ENCODE measurements around the gene RAMP3. TPM values are rescaled to one million over a fixed set of nuclear protein-coding genes. Genes with fewer than 3 reads are reported as not detected.

RAMP3 gene
- polyA plus RNA-seq, 3 donors = not detected

DNA sequence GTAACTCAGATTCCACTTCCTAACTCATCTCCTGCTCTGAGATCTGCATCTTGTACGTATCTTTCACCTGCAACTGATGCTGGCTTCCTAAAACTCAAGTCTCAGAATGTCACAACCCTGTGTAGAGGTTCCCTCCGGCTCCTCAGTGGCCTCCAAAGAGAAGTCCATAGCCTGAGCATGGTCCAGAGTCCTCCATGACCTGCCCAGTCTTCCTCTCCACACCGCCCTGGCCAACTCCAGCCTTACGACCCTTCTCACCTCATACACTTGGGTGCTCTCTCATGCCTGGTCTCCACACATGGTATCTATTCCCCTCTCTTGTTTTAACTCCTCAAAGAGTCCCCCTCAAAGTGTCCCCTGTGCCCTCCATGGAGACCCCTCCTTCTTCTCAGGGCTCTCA is 41.9 kb downstream of the RAMP3 start:
- Histone ChIP-seq H3K9me3 (replicated peaks in 1 of 2; ENCODE audit: control insufficient read depth in 1 of 2, insufficient read depth in 1 of 2, low read length in 2 of 2) (peaks cover 0 to 9% of the 10 kb centered on the region in 2 donors), H3K9ac (ENCODE audit: insufficient read depth, low read length, poor library complexity, severe bottlenecking) (no peak overlapping the region), H4K20me1 (ENCODE audit: insufficient read depth, low read length) (no peaks in the 10 kb centered on the region), H3K4me1 (ENCODE audit: control insufficient read depth in 1 of 2, insufficient read depth in 2 of 2, low read length in 2 of 2) (peaks cover 8 to 10% of the 10 kb centered on the region in 2 donors), H3K79me2 (ENCODE audit: insufficient read depth, low read length) (no peaks in the 10 kb centered on the region), H3K27ac (ENCODE audit: low read depth in 1 of 2, low read length in 2 of 2) (no peak overlapping the region), H3K4me2 (replicated peaks; ENCODE audit: extremely low read depth, low read length, poor library complexity, severe bottlenecking) (no peak overlapping the region), H3K27me3 (ENCODE audit: control insufficient read depth in 2 of 2, insufficient read depth in 2 of 2, low read length in 2 of 2) (no peaks in the 10 kb centered on the region), H3K4me3 (replicated peaks in 1 of 3; ENCODE audit: low read depth in 2 of 3, low read length in 3 of 3) (no peak overlapping the region), H3K36me3 (replicated peaks in 1 of 2; ENCODE audit: control insufficient read depth in 1 of 2, insufficient read depth in 2 of 2, low read length in 2 of 2) (no peaks in the 10 kb centered on the region), H2AFZ (ENCODE audit: insufficient read depth, low read depth, low read length, poor library complexity, severe bottlenecking) (no peak overlapping the region)
- WGBS (ENCODE audit: insufficient coverage) = 90% methylated on average over 4 of the region's 4 CpGs
- Mint-ChIP-seq H3K36me3 (no peaks in the 10 kb centered on the region), H3K9me3 (peaks cover 0 to 10% (median 7%) of the 10 kb centered on the region in 7 donors), H3K4me1 (peaks cover 18% of the 10 kb centered on the region), H3K4me3 (no peak overlapping the region), H3K27ac (peak overlapping the region in 1 of 7 donors; percentile 32), H3K27me3 (ENCODE audit: low read depth in 3 of 3) (peaks cover 12 to 18% (median 13%) of the 10 kb centered on the region in 3 donors)
- intact Hi-C loops (cut with micrococcal nuclease) = no loop called here
- TF ChIP-seq, protein P1, sequence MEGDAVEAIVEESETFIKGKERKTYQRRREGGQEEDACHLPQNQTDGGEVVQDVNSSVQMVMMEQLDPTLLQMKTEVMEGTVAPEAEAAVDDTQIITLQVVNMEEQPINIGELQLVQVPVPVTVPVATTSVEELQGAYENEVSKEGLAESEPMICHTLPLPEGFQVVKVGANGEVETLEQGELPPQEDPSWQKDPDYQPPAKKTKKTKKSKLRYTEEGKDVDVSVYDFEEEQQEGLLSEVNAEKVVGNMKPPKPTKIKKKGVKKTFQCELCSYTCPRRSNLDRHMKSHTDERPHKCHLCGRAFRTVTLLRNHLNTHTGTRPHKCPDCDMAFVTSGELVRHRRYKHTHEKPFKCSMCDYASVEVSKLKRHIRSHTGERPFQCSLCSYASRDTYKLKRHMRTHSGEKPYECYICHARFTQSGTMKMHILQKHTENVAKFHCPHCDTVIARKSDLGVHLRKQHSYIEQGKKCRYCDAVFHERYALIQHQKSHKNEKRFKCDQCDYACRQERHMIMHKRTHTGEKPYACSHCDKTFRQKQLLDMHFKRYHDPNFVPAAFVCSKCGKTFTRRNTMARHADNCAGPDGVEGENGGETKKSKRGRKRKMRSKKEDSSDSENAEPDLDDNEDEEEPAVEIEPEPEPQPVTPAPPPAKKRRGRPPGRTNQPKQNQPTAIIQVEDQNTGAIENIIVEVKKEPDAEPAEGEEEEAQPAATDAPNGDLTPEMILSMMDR (IDR thresholded peaks at IDR 0.05) = no peak
- DNase-seq = no peak

DNA sequence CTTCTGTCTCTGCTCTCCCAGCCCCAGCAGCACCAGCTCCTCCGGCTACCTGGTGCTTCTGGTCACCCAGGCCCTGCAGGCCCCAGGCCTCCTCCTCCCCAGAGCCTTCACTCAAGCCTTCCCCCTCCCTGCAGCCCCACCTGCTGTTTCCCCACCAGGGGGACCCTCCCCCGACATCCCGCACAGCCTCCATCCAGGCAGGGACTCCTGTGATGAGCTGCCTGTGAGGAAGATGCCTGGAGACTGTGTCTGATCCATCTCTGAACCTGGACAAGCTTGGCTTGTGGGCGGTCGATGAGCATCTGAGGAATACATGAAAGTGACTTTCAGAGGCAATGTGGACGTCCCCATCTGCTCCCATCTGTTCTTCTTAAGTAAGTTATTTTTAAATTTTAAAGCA is 45.0 kb downstream of the RAMP3 start:
- H3K4me2 ChIP-seq (replicated peaks; ENCODE audit: extremely low read depth, low read length, poor library complexity, severe bottlenecking) = no peak overlapping the region
- Mint-ChIP-seq H3K36me3 (no peaks in the 10 kb centered on the region), H3K27me3 (ENCODE audit: low read depth in 3 of 3) (peaks cover 7 to 26% (median 22%) of the 10 kb centered on the region in 3 donors), H3K4me3 (no peak overlapping the region), H3K4me1 (peaks cover 27% of the 10 kb centered on the region), H3K9me3 (peaks cover 0 to 4% (median 0%) of the 10 kb centered on the region in 7 donors), H3K27ac (no peak overlapping the region)
- TF ChIP-seq, protein P1 (IDR thresholded peaks at IDR 0.05) = no peak
- no peak overlapping the region for H3K9ac ChIP-seq (ENCODE audit: insufficient read depth, low read length, poor library complexity, severe bottlenecking)
- H2AFZ ChIP-seq (ENCODE audit: insufficient read depth, low read depth, low read length, poor library complexity, severe bottlenecking) = no peak overlapping the region
- H3K36me3 ChIP-seq (replicated peaks in 1 of 2; ENCODE audit: control insufficient read depth in 1 of 2, insufficient read depth in 2 of 2, low read length in 2 of 2) = no peaks in the 10 kb centered on the region
- no peaks in the 10 kb centered on the region for H4K20me1 ChIP-seq (ENCODE audit: insufficient read depth, low read length)
- intact Hi-C loops (cut with micrococcal nuclease) = no loop called here
- no peak for DNase-seq
- H3K27ac ChIP-seq (ENCODE audit: low read depth in 1 of 2, low read length in 2 of 2) = no peak overlapping the region
- H3K27me3 ChIP-seq (ENCODE audit: control insufficient read depth in 2 of 2, insufficient read depth in 2 of 2, low read length in 2 of 2) = peaks cover 0 to 7% of the 10 kb centered on the region in 2 donors
- H3K4me1 ChIP-seq (ENCODE audit: control insufficient read depth in 1 of 2, insufficient read depth in 2 of 2, low read length in 2 of 2) = peaks cover 14 to 17% of the 10 kb centered on the region in 2 donors
- no peaks in the 10 kb centered on the region for H3K79me2 ChIP-seq (ENCODE audit: insufficient read depth, low read length)
- H3K9me3 ChIP-seq (replicated peaks in 1 of 2; ENCODE audit: control insufficient read depth in 1 of 2, insufficient read depth in 1 of 2, low read length in 2 of 2) = no peaks in the 10 kb centered on the region
- H3K4me3 ChIP-seq (replicated peaks in 1 of 3; ENCODE audit: low read depth in 2 of 3, low read length in 3 of 3) = no peak overlapping the region
- WGBS (ENCODE audit: insufficient coverage) = 80% methylated on average over 2 of the region's 6 CpGs
